NCI-H2227 treated with DMSO at 0.1 percent for 48 hours (cell line): Measurements from ENCODE around the gene PDZD2.
"Not testable (repeated sequence)": the region's sequence is repeated elsewhere in the genome, so short reads cannot be mapped to it uniquely, and the experiment has no call there.

Source experiments
- DNase-seq: peaks from one replicate; lab custom pipeline; 2025; lab: John Stamatoyannopoulos, UW

PDZD2 gene

GRCh38 chr5:32107291-32107690 is 468.4 kb downstream of the PDZD2 start:
- no peak for DNase-seq

- no peak for DNase-seq
These were observed 469.2 kb downstream of the PDZD2 start for GRCh38 chr5:32108167-32108566.

GRCh38 chr5:32109236-32109635 is 470.3 kb downstream of the PDZD2 start:
- no peak for DNase-seq

- no peak for DNase-seq
These were observed 471.3 kb downstream of the PDZD2 start for GRCh38 chr5:32110111-32110696.

GRCh38 chr5:32115985-32116384 is 477.1 kb downstream of the PDZD2 start:
- no peak for DNase-seq

GRCh38 chr5:32116574-32117313 is 477.8 kb downstream of the PDZD2 start:
- DNase-seq: no peak

GRCh38 chr5:32118922-32119321 is 480.0 kb downstream of the PDZD2 start:
- not testable (repeated sequence) for DNase-seq

GRCh38 chr5:32123058-32123805 is 484.3 kb downstream of the PDZD2 start:
- DNase-seq: no peak

GRCh38 chr5:32123889-32124676 is 485.2 kb downstream of the PDZD2 start:
- DNase-seq: no peak

- no peak for DNase-seq
These were observed 487.8 kb downstream of the PDZD2 start for GRCh38 chr5:32126691-32127090.

- DNase-seq: no peak
These were observed 488.8 kb downstream of the PDZD2 start for GRCh38 chr5:32127711-32128110.

GRCh38 chr5:32129074-32129598 is 490.2 kb downstream of the PDZD2 start:
- DNase-seq: no peak

- no peak for DNase-seq
These were observed 491.9 kb downstream of the PDZD2 start for GRCh38 chr5:32130865-32131264.

- no peak for DNase-seq
These were observed 492.7 kb downstream of the PDZD2 start for GRCh38 chr5:32131604-32132003.

GRCh38 chr5:32132757-32133156 is 493.8 kb downstream of the PDZD2 start:
- DNase-seq: no peak

GRCh38 chr5:32135086-32135485 is 496.2 kb downstream of the PDZD2 start:
- DNase-seq: no peak

GRCh38 chr5:32136342-32136741 is 497.4 kb downstream of the PDZD2 start:
- no peak for DNase-seq

- DNase-seq: no peak
These were observed 500.0 kb downstream of the PDZD2 start for GRCh38 chr5:32138839-32139493.

GRCh38 chr5:32143617-32144377 is 504.9 kb downstream of the PDZD2 start:
- no peak for DNase-seq

- no peak for DNase-seq
These were observed 505.7 kb downstream of the PDZD2 start for GRCh38 chr5:32144378-32145207.
